Kidney (tissue), 14 donors: ENCODE results near the gene NKX2-8. TPM values are rescaled to one million over a fixed set of nuclear protein-coding genes. Genes with fewer than 3 reads are reported as not detected.

Source experiments
- DNase-seq, 5 donors: peaks; one replicate each; pipeline ENCODE4 v3.0.0-alpha.2; 2013 to 2020
- FAIRE-seq: peaks from 2 replicates; lab custom pipeline; 2012; peaks lifted over from hg19 to GRCh38; lab: Jason Lieb, UNC
- H3K27ac ChIP-seq, 2 donors: one replicate each; pipeline ENCODE4 v1.7.0; 2013; ENCODE audit warnings: low read depth in 2 of 2, low read length in 2 of 2, inconsistent platforms in 1 of 2
- H3K27me3 ChIP-seq: one replicate; pipeline ENCODE4 v1.7.1; 2013; ENCODE audit warnings: low read length, inconsistent platforms; ENCODE audit not compliant: control insufficient read depth, insufficient read depth
- H3K36me3 ChIP-seq, 3 donors: one replicate each; pipeline versions ENCODE4 v1.7.0 to v1.7.1; 2013; ENCODE audit warnings: low read length in 3 of 3, control low read depth in 1 of 3, inconsistent platforms in 1 of 3; ENCODE audit not compliant: insufficient read depth in 3 of 3, control insufficient read depth in 2 of 3
- H3K4me1 ChIP-seq, 3 donors: one replicate each; pipeline versions ENCODE4 v1.7.0 to v1.7.1; 2013; ENCODE audit warnings: low read length in 3 of 3, inconsistent platforms in 1 of 3, low read depth in 1 of 3; ENCODE audit not compliant: control insufficient read depth in 2 of 3, insufficient read depth in 2 of 3
- H3K4me3 ChIP-seq, 3 donors: one replicate each; pipeline versions ENCODE4 v1.7.0 to v1.8.1; 2013; ENCODE audit warnings: low read length in 3 of 3, control low read depth in 1 of 3, inconsistent platforms in 1 of 3
- H3K9ac ChIP-seq, 3 donors: one replicate each; pipeline versions ENCODE4 v1.7.0 to v1.7.1; 2013; ENCODE audit warnings: low read length in 3 of 3, control low read depth in 1 of 3, inconsistent platforms in 1 of 3
- H3K9me3 ChIP-seq, 3 donors: one replicate each; pipeline versions ENCODE4 v1.7.0 to v1.7.1; 2013; ENCODE audit warnings: low read length in 3 of 3, control low read depth in 1 of 3, inconsistent platforms in 1 of 3; ENCODE audit not compliant: control insufficient read depth in 2 of 3, insufficient read depth in 1 of 3
- intact Hi-C: fragments of 100-400 bp; cut with DNase I; formaldehyde crosslinking; loops from one replicate; pipeline ENCODE4 v1.11.1; 2022
- polyA plus RNA-seq: library from polyadenylated mRNA; stranded (reverse); fragments of 350-450 nt; fragmentation: Illumina TruSeq; extraction: RNeasy Lipid Tissue Mini Kit (QIAGEN cat#74804); gene quantifications from one replicate; pipeline ENCODE4 v1.2.3, GENCODE V29; 2014; ENCODE audit warnings: low read depth, low replicate concordance; ENCODE audit not compliant: insufficient read depth
- total RNA-seq: library from RNA; stranded (reverse); fragmentation: NEBNext Ultra II Directional; extraction: Animal tissue kit (Norgen Biotek cat#: 25700); gene quantifications from one replicate; pipeline ENCODE4 v1.2.1, GENCODE V29; 2021
- TF ChIP-seq, protein P1 (sequence below): IDR thresholded peaks from 3 replicates; pipeline ENCODE4 v1.5.1; 2012; ENCODE audit warnings: mild to moderate bottlenecking, moderate library complexity, borderline replicate concordance; ENCODE audit not compliant: insufficient read depth; ENCODE audit errors: extremely low read depth
- donor health status: control.
- donor health status: control.
- donor health status: control.
- donor health status: control.
- donor health status: control.
- donor health status: DM: yes; HTN: yes; CAD: no.
- donor health status: Normal renal cell carcinoma (clear cell type).

The NKX2-8 gene
- total and polyA plus RNA-seq, 2 donors from 2014 or later, result not detected

DNA sequence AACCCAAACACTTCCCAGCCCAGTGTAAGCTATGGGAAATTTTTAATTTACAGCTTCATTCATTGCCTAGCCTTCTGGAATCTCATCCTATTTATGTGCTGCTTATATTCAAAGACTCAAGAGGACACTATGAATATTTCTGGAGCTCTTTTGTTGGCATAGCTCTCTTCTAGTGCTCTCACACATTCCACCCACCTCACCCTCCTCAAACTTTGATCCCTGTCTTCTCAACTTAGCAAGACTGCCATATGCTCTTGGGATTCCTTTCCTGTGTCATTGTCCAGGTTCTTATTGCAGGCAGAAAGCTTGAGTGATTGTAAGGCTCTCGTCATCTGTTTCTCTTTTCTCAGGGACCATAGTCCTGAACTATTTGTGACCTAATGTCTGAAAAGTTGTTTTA, 44.4 kb downstream of the NKX2-8 start:
- FAIRE-seq (no peak), DNase-seq (no peak)
- Histone ChIP-seq H3K9me3 (peaks cover 0 to 2% (median 0%) of the 10 kb centered on the region in 3 donors), H3K27ac (no peak overlapping the region), H3K4me1 (no peaks in the 10 kb centered on the region), H3K27me3 (no peaks in the 10 kb centered on the region), H3K36me3 (no peaks in the 10 kb centered on the region), H3K4me3 (no peak overlapping the region), H3K9ac (no peak overlapping the region)
- TF ChIP-seq, protein P1, sequence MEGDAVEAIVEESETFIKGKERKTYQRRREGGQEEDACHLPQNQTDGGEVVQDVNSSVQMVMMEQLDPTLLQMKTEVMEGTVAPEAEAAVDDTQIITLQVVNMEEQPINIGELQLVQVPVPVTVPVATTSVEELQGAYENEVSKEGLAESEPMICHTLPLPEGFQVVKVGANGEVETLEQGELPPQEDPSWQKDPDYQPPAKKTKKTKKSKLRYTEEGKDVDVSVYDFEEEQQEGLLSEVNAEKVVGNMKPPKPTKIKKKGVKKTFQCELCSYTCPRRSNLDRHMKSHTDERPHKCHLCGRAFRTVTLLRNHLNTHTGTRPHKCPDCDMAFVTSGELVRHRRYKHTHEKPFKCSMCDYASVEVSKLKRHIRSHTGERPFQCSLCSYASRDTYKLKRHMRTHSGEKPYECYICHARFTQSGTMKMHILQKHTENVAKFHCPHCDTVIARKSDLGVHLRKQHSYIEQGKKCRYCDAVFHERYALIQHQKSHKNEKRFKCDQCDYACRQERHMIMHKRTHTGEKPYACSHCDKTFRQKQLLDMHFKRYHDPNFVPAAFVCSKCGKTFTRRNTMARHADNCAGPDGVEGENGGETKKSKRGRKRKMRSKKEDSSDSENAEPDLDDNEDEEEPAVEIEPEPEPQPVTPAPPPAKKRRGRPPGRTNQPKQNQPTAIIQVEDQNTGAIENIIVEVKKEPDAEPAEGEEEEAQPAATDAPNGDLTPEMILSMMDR, result no peak
- intact Hi-C loops, result no loop called here

Other genes starting within 250 kb of the NKX2-8 start
- not detected for gene NKX2-1, start 62.4 kb downstream of the NKX2-8 start, total RNA-seq
- gene NKX2-1, start 62.4 kb downstream of the NKX2-8 start, polyA plus RNA-seq, result not detected
- 0.19 TPM for gene PAX9, start 79.2 kb upstream of the NKX2-8 start, total RNA-seq
- not detected for gene PAX9, start 79.2 kb upstream of the NKX2-8 start, polyA plus RNA-seq